ENCODE results near the gene SUGCT. TPM values are rescaled to one million over a fixed set of nuclear protein-coding genes. Genes with fewer than 3 reads are reported as not detected.

Gene SUGCT
- total RNA-seq, 1 donor from 2014 or later: 4.4 TPM

DNA sequence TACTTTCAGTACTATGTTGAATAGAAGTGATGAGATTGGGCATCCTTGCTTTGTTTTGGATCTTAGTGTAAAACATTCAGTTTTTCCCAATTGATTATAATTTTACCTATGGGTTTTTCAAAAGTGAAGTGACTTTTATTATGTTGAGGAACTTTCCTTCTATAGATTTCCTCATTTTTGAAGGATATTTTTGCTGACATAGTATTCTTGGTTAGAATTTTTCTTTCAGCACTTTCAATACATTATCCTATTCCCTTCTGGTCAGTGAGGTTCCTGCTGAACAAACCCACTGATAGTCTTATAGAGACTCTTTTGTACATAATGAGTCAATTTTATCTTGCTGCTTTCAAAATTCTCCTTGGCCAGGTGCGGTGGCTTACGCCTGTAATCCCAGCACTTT, 297.2 kb downstream of the SUGCT start:
- TF ChIP-seq, protein P1, sequence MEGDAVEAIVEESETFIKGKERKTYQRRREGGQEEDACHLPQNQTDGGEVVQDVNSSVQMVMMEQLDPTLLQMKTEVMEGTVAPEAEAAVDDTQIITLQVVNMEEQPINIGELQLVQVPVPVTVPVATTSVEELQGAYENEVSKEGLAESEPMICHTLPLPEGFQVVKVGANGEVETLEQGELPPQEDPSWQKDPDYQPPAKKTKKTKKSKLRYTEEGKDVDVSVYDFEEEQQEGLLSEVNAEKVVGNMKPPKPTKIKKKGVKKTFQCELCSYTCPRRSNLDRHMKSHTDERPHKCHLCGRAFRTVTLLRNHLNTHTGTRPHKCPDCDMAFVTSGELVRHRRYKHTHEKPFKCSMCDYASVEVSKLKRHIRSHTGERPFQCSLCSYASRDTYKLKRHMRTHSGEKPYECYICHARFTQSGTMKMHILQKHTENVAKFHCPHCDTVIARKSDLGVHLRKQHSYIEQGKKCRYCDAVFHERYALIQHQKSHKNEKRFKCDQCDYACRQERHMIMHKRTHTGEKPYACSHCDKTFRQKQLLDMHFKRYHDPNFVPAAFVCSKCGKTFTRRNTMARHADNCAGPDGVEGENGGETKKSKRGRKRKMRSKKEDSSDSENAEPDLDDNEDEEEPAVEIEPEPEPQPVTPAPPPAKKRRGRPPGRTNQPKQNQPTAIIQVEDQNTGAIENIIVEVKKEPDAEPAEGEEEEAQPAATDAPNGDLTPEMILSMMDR (conservative IDR thresholded peaks at IDR 0.05; ENCODE audit: low read depth, low read length): no peak
- no peak for DNase-seq (ENCODE audit: low read depth)
- no peak overlapping the region for H3K4me3 ChIP-seq (ENCODE audit: low read depth, low read length)

DNA sequence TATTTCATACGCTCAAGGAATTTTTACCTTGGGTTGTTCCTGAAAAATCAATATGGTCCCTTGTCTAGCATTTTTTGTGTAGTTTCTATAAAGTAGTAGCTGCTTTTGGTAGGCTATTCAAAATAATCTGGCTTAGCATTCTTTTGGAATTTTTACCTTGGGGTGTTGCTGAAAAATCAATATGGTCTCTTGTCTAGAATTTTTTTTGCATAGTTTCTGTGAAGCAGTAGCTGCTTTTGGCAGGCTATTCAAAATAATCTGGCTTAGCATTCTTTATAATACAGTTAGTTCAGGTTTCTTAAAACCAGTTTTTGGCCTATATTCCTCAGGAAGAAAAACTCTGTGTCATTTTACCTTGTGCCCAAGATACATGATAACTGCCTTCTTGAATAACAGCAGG, 301.9 kb downstream of the SUGCT start:
- TF ChIP-seq, protein P1 (conservative IDR thresholded peaks at IDR 0.05; ENCODE audit: low read depth, low read length): no peak
- DNase-seq (ENCODE audit: low read depth): no peak
- no peak overlapping the region for H3K4me3 ChIP-seq (ENCODE audit: low read depth, low read length)

GRCh38 chr7:40437498-40437897, 302.7 kb downstream of the SUGCT start:
- TF ChIP-seq, protein P1 (conservative IDR thresholded peaks at IDR 0.05; ENCODE audit: low read depth, low read length): no peak

GRCh38 chr7:40437936-40438634, 303.3 kb downstream of the SUGCT start:
- H3K4me3 ChIP-seq (ENCODE audit: low read depth, low read length): no peak overlapping the region
- no peak for DNase-seq (ENCODE audit: low read depth)
- TF ChIP-seq, protein P1 (conservative IDR thresholded peaks at IDR 0.05; ENCODE audit: low read depth, low read length): no peak

More at GRCh38 chr7:40437498-40437897, 302.7 kb downstream of the SUGCT start:
- no peak overlapping the region for H3K4me3 ChIP-seq (ENCODE audit: low read depth, low read length)
- peak; percentile 99 for DNase-seq (ENCODE audit: low read depth)

- TF ChIP-seq, protein P1 (conservative IDR thresholded peaks at IDR 0.05; ENCODE audit: low read depth, low read length): no peak
- no peak overlapping the region for H3K4me3 ChIP-seq (ENCODE audit: low read depth, low read length)
Measured at GRCh38 chr7:40439686-40440085, 304.9 kb downstream of the SUGCT start.

DNA sequence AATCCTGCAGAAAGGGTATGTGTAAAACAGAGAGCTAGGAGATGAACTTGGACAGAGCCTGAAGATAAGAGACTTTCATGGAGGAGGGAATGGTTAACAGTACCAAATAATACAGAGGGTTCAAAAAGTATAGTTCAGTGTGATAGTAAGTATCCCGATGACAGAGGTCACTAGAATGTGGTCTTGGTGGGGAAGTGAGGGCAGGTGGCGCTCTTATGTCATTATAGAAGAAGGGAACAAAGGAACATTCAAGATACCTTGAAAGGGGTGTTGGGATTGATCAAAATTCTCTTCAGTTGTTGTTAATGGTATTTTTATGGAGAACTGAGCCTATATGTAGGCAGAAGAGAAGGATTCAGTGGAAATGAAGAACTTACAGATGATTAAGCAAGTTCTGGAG, 312.5 kb downstream of the SUGCT start:
- TF ChIP-seq, protein P1 (conservative IDR thresholded peaks at IDR 0.05; ENCODE audit: low read depth, low read length): peak; percentile 7
- no peak for DNase-seq (ENCODE audit: low read depth)

More at GRCh38 chr7:40439686-40440085, 304.9 kb downstream of the SUGCT start:
- DNase-seq (ENCODE audit: low read depth): no peak

DNA sequence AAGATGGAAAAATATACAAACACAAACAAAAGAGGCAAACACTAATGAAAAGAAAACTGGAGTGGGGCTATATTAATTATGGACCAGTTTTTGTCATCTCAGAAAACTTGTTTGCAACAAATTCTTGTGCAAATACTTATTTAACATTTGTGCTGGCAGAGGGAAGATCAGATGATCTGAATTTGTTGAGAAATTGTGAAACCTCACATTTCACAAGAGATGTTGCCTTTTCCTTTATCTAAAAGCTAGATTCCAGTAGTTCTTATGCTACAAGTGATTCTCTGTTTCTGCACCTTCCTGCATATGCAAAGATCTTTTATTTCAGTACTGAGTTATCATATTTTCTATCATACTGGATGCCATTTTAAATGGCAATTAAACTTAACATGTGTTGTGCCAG, 320.7 kb downstream of the SUGCT start:
- no peak overlapping the region for H3K4me3 ChIP-seq (ENCODE audit: low read depth, low read length)
- TF ChIP-seq, protein P1 (conservative IDR thresholded peaks at IDR 0.05; ENCODE audit: low read depth, low read length): no peak
- no peak for DNase-seq (ENCODE audit: low read depth)

More for the DNA sequence above, 312.5 kb downstream of the SUGCT start:
- H3K4me3 ChIP-seq (ENCODE audit: low read depth, low read length): no peak overlapping the region
